ENCODE data around the gene EZH2.

EZH2 gene

GRCh38 chr7:148915211-148915610, 31.1 kb upstream of the EZH2 start:
- Histone ChIP-seq H3K9me3 (ENCODE audit: insufficient read depth, low read depth, low read length) (no peaks in the 10 kb centered on the region), H3K4me2 (ENCODE audit: low read length) (no peak overlapping the region), H3K4me1 (ENCODE audit: control insufficient read depth in 1 of 2, insufficient read depth in 2 of 2, low read length in 2 of 2) (peaks cover 4 to 6% of the 10 kb centered on the region in 2 experiments), H3K4ac (ENCODE audit: low read depth, low read length) (no peak overlapping the region), H3K4me3 (ENCODE audit: low read depth, low read length) (no peak overlapping the region), H3K14ac (ENCODE audit: low read length) (no peak overlapping the region), H2BK12ac (ENCODE audit: low read length) (peak overlapping the region; percentile 21), H2BK120ac (ENCODE audit: insufficient read depth, low read length, poor library complexity) (no peak overlapping the region), H4K12ac (ENCODE audit: low read depth, low read length) (no peak overlapping the region), H3K79me1 (ENCODE audit: low read length) (no peaks in the 10 kb centered on the region), H3K9ac (ENCODE audit: low read length) (no peak overlapping the region), H3K27me3 (ENCODE audit: insufficient read depth, low read length) (no peaks in the 10 kb centered on the region), H3K23ac (ENCODE audit: low read length) (no peak overlapping the region), H4K91ac (ENCODE audit: low read depth, low read length) (no peak overlapping the region), H2AK5ac (ENCODE audit: low read length) (no peak overlapping the region), H2BK5ac (ENCODE audit: low read depth, low read length, poor library complexity) (no peak overlapping the region), H2AFZ (ENCODE audit: insufficient read depth, low read length, poor library complexity) (no peak overlapping the region), H4K8ac (ENCODE audit: low read depth, low read length) (no peak overlapping the region), H3K79me2 (ENCODE audit: control insufficient read depth, insufficient read depth, low read length, poor library complexity) (no peaks in the 10 kb centered on the region), H3K27ac (ENCODE audit: low read depth, low read length) (no peak overlapping the region), H3K36me3 (ENCODE audit: control insufficient read depth in 1 of 2, insufficient read depth in 2 of 2, low read length in 2 of 2) (no peaks in the 10 kb centered on the region), H3K18ac (ENCODE audit: low read length) (no peak overlapping the region)
- WGBS (ENCODE audit: extremely low coverage, insufficient coverage, insufficient read length), result no CpG with 5 or more reads among the region's 7 CpGs
- no peak for DNase-seq

- Histone ChIP-seq H3K14ac (ENCODE audit: low read length) (no peak overlapping the region), H3K9ac (ENCODE audit: low read length) (no peak overlapping the region), H4K91ac (ENCODE audit: low read depth, low read length) (no peak overlapping the region), H4K8ac (ENCODE audit: low read depth, low read length) (no peak overlapping the region), H3K36me3 (ENCODE audit: control insufficient read depth in 1 of 2, insufficient read depth in 2 of 2, low read length in 2 of 2) (no peaks in the 10 kb centered on the region), H2BK12ac (ENCODE audit: low read length) (no peak overlapping the region), H3K4me1 (ENCODE audit: control insufficient read depth in 1 of 2, insufficient read depth in 2 of 2, low read length in 2 of 2) (peaks cover 4 to 6% of the 10 kb centered on the region in 2 experiments), H2AK5ac (ENCODE audit: low read length) (no peak overlapping the region), H3K79me1 (ENCODE audit: low read length) (no peaks in the 10 kb centered on the region), H3K27me3 (ENCODE audit: insufficient read depth, low read length) (no peaks in the 10 kb centered on the region), H3K79me2 (ENCODE audit: control insufficient read depth, insufficient read depth, low read length, poor library complexity) (no peaks in the 10 kb centered on the region), H2AFZ (ENCODE audit: insufficient read depth, low read length, poor library complexity) (peak overlapping the region; percentile 8), H3K4me2 (ENCODE audit: low read length) (no peak overlapping the region), H2BK5ac (ENCODE audit: low read depth, low read length, poor library complexity) (no peak overlapping the region), H3K27ac (ENCODE audit: low read depth, low read length) (no peak overlapping the region), H3K4me3 (ENCODE audit: low read depth, low read length) (no peak overlapping the region), H3K4ac (ENCODE audit: low read depth, low read length) (no peak overlapping the region), H3K23ac (ENCODE audit: low read length) (no peak overlapping the region), H3K9me3 (ENCODE audit: insufficient read depth, low read depth, low read length) (no peaks in the 10 kb centered on the region), H2BK120ac (ENCODE audit: insufficient read depth, low read length, poor library complexity) (no peak overlapping the region), H3K18ac (ENCODE audit: low read length) (no peak overlapping the region), H4K12ac (ENCODE audit: low read depth, low read length) (no peak overlapping the region)
- WGBS (ENCODE audit: extremely low coverage, insufficient coverage, insufficient read length), result no CpG with 5 or more reads among the region's 10 CpGs
- DNase-seq, result peak; percentile 54 to 76
These were observed 30.2 kb upstream of the EZH2 start for GRCh38 chr7:148914208-148914777.

- H3K36me3 ChIP-seq (ENCODE audit: control insufficient read depth in 1 of 2, insufficient read depth in 2 of 2, low read length in 2 of 2), result no peaks in the 10 kb centered on the region
- no peaks in the 10 kb centered on the region for H3K79me2 ChIP-seq (ENCODE audit: control insufficient read depth, insufficient read depth, low read length, poor library complexity)
- no peak for DNase-seq
- no peak overlapping the region for H3K4ac ChIP-seq (ENCODE audit: low read depth, low read length)
- no peak overlapping the region for H4K91ac ChIP-seq (ENCODE audit: low read depth, low read length)
- H3K27me3 ChIP-seq (ENCODE audit: insufficient read depth, low read length), result no peaks in the 10 kb centered on the region
- WGBS (ENCODE audit: extremely low coverage, insufficient coverage, insufficient read length), result no CpG with 5 or more reads among the region's 8 CpGs
- H4K8ac ChIP-seq (ENCODE audit: low read depth, low read length), result no peak overlapping the region
- no peak overlapping the region for H3K4me3 ChIP-seq (ENCODE audit: low read depth, low read length)
- H2AK5ac ChIP-seq (ENCODE audit: low read length), result no peak overlapping the region
- H3K23ac ChIP-seq (ENCODE audit: low read length), result no peak overlapping the region
- no peak overlapping the region for H2BK5ac ChIP-seq (ENCODE audit: low read depth, low read length, poor library complexity)
- H2AFZ ChIP-seq (ENCODE audit: insufficient read depth, low read length, poor library complexity), result no peak overlapping the region
- H3K9ac ChIP-seq (ENCODE audit: low read length), result no peak overlapping the region
- H3K14ac ChIP-seq (ENCODE audit: low read length), result no peak overlapping the region
- H2BK120ac ChIP-seq (ENCODE audit: insufficient read depth, low read length, poor library complexity), result no peak overlapping the region
- H3K18ac ChIP-seq (ENCODE audit: low read length), result no peak overlapping the region
- no peak overlapping the region for H3K4me2 ChIP-seq (ENCODE audit: low read length)
- H3K9me3 ChIP-seq (ENCODE audit: insufficient read depth, low read depth, low read length), result no peaks in the 10 kb centered on the region
- H3K4me1 ChIP-seq (ENCODE audit: control insufficient read depth in 1 of 2, insufficient read depth in 2 of 2, low read length in 2 of 2), result peaks cover 4 to 6% of the 10 kb centered on the region in 2 experiments
- no peaks in the 10 kb centered on the region for H3K79me1 ChIP-seq (ENCODE audit: low read length)
- no peak overlapping the region for H3K27ac ChIP-seq (ENCODE audit: low read depth, low read length)
- H2BK12ac ChIP-seq (ENCODE audit: low read length), result no peak overlapping the region
- no peak overlapping the region for H4K12ac ChIP-seq (ENCODE audit: low read depth, low read length)
These were observed 28.9 kb upstream of the EZH2 start for GRCh38 chr7:148912758-148913541.

GRCh38 chr7:148912151-148912550, 28.1 kb upstream of the EZH2 start:
- Histone ChIP-seq H3K23ac (ENCODE audit: low read length) (no peak overlapping the region), H3K4me1 (ENCODE audit: control insufficient read depth in 1 of 2, insufficient read depth in 2 of 2, low read length in 2 of 2) (peaks cover 4 to 6% of the 10 kb centered on the region in 2 experiments), H4K8ac (ENCODE audit: low read depth, low read length) (no peak overlapping the region), H3K4me3 (ENCODE audit: low read depth, low read length) (no peak overlapping the region), H3K79me1 (ENCODE audit: low read length) (no peaks in the 10 kb centered on the region), H3K18ac (ENCODE audit: low read length) (no peak overlapping the region), H3K4ac (ENCODE audit: low read depth, low read length) (no peak overlapping the region), H3K4me2 (ENCODE audit: low read length) (no peak overlapping the region), H3K9ac (ENCODE audit: low read length) (no peak overlapping the region), H3K9me3 (ENCODE audit: insufficient read depth, low read depth, low read length) (no peaks in the 10 kb centered on the region), H2AK5ac (ENCODE audit: low read length) (no peak overlapping the region), H2BK12ac (ENCODE audit: low read length) (no peak overlapping the region), H4K91ac (ENCODE audit: low read depth, low read length) (no peak overlapping the region), H3K79me2 (ENCODE audit: control insufficient read depth, insufficient read depth, low read length, poor library complexity) (no peaks in the 10 kb centered on the region), H3K27me3 (ENCODE audit: insufficient read depth, low read length) (no peaks in the 10 kb centered on the region), H4K12ac (ENCODE audit: low read depth, low read length) (no peak overlapping the region), H2BK120ac (ENCODE audit: insufficient read depth, low read length, poor library complexity) (no peak overlapping the region), H2AFZ (ENCODE audit: insufficient read depth, low read length, poor library complexity) (no peak overlapping the region), H3K14ac (ENCODE audit: low read length) (no peak overlapping the region), H3K36me3 (ENCODE audit: control insufficient read depth in 1 of 2, insufficient read depth in 2 of 2, low read length in 2 of 2) (no peaks in the 10 kb centered on the region), H2BK5ac (ENCODE audit: low read depth, low read length, poor library complexity) (no peak overlapping the region), H3K27ac (ENCODE audit: low read depth, low read length) (no peak overlapping the region)
- WGBS (ENCODE audit: extremely low coverage, insufficient coverage, insufficient read length), result no CpG with 5 or more reads among the region's 4 CpGs
- no peak for DNase-seq
